Esophagus muscularis mucosa (tissue), 4 donors: ENCODE measurements around the gene SLC25A40. TPM values are rescaled to one million over a fixed set of nuclear protein-coding genes. Genes with fewer than 3 reads are reported as not detected.
A peak's percentile ranks its signal among the peaks of the same experiment; 100 is the strongest.
"Not testable (repeated sequence)": the region's sequence is repeated elsewhere in the genome, so short reads cannot be mapped to it uniquely, and the experiment has no call there.

ENCODE experiments used
- DNase-seq: peaks from one replicate; pipeline ENCODE4 v3.0.0-alpha.2; 2017; ENCODE audit errors: extremely low spot score
- H3K27ac ChIP-seq, 4 donors: fragments of 200-600 bp; sonication (generic); replicated peaks in 1 of 4; 1 replicate in 3 of 4; 2 replicates in 1 of 4; pipeline ENCODE4 v1.5.1; 2016 to 2019; ENCODE audit warnings: mild to moderate bottlenecking in 1 of 4
- H3K27me3 ChIP-seq, 4 donors: fragments of 200-600 bp; sonication (generic); one replicate each; pipeline versions ENCODE4 v1.5.1 to v1.6.0; 2016 to 2019
- H3K36me3 ChIP-seq, 4 donors: fragments of 200-600 bp; sonication (generic); one replicate each; pipeline ENCODE4 v1.5.1; 2016 to 2019
- H3K4me1 ChIP-seq, 4 donors: fragments of 200-600 bp; sonication (generic); one replicate each; pipeline ENCODE4 v1.5.1; 2016 to 2019
- H3K4me3 ChIP-seq, 4 donors: fragments of 200-600 bp; sonication (generic); 1 replicate in 2 of 4; 2 replicates in 2 of 4; pipeline ENCODE4 v1.5.1; 2016 to 2019; ENCODE audit warnings: mild to moderate bottlenecking in 4 of 4, moderate library complexity in 1 of 4
- H3K9me3 ChIP-seq, 4 donors: fragments of 200-600 bp; sonication (generic); 1 replicate in 3 of 4; 2 replicates in 1 of 4; pipeline ENCODE4 v1.5.1; 2016 to 2019
- CTCF ChIP-seq, 3 experiments: fragments of 200-600 bp in 2 of 3; fragments of 450-650 bp in 1 of 3; sonication (generic) in 2 of 3; IDR thresholded peaks; one replicate each; pipeline ENCODE4 v1.5.1; 2017 to 2019; ENCODE audit warnings: antibody characterized with exemption in 3 of 3, mild to moderate bottlenecking in 2 of 3, moderate library complexity in 1 of 3
- EP300 ChIP-seq: sonication (generic); formaldehyde crosslinking; IDR thresholded peaks from one replicate; pipeline ENCODE4 v1.6.1; 2017; ENCODE audit warnings: antibody characterized with exemption
- POLR2A ChIP-seq: fragments of 450-650 bp; IDR thresholded peaks from one replicate; pipeline ENCODE4 v1.6.1; 2017; ENCODE audit warnings: antibody characterized with exemption, moderate library complexity, mild to moderate bottlenecking, low read depth
- POLR2AphosphoS5 ChIP-seq, 2 donors: sonication (generic); formaldehyde crosslinking; IDR thresholded peaks; one replicate each; pipeline ENCODE4 v1.6.1; 2017; ENCODE audit warnings: antibody characterized with exemption in 2 of 2
- WGBS: methylation state at CpG from one replicate; pipeline ENCODE4 v1.1.5; 2018; 5-methylcytosine and 5-hydroxymethylcytosine counted together
- intact Hi-C: fragments of 100-400 bp; cut with DNase I; formaldehyde crosslinking; loops from one replicate; pipeline ENCODE4 v1.15.1; 2023
- total RNA-seq, 4 donors: library from RNA; depleted of rRNA; stranded (reverse); fragments of >200 nt; gene quantifications; one replicate each; pipeline versions ENCODE4 v1.1.0 to v1.2.1, GENCODE V29; 2016

SLC25A40 gene
- total RNA-seq, 4 donors from 2014 or later, result 9.1 to 17.4 (median 11.2) TPM

- no peak for DNase-seq
- intact Hi-C loops, result no loop called here
- TF ChIP-seq EP300 (no peak), POLR2AphosphoS5 (IDR thresholded peaks at IDR 0.05) (no peak), POLR2A (no peak), CTCF (IDR thresholded peaks at IDR 0.05) (no peak)
- Histone ChIP-seq H3K4me3 (no peak overlapping the region), H3K27me3 (no peaks in the 10 kb centered on the region), H3K9me3 (no peaks in the 10 kb centered on the region), H3K36me3 (no peaks in the 10 kb centered on the region), H3K4me1 (no peaks in the 10 kb centered on the region), H3K27ac (no peak overlapping the region)
- 85% methylated on average over 4 of the region's 4 CpGs for WGBS
These were observed 36.0 kb upstream of the SLC25A40 start for GRCh38 chr7:87912121-87912520.

- H3K36me3 ChIP-seq, DNase-seq, H3K4me3 ChIP-seq, intact Hi-C loops, H3K4me1 ChIP-seq, H3K27me3 ChIP-seq, H3K9me3 ChIP-seq, H3K27ac ChIP-seq: not testable (repeated sequence)
- 95% methylated on average over 4 of the region's 4 CpGs for WGBS
These were observed 32.7 kb upstream of the SLC25A40 start for GRCh38 chr7:87908814-87909213.

GRCh38 chr7:87907136-87907906, 31.2 kb upstream of the SLC25A40 start:
- peaks cover 0 to 11% (median 2%) of the 10 kb centered on the region in 4 donors for H3K36me3 ChIP-seq
- H3K27ac ChIP-seq, H3K9me3 ChIP-seq, H3K4me3 ChIP-seq, intact Hi-C loops, H3K4me1 ChIP-seq, DNase-seq, H3K27me3 ChIP-seq: not testable (repeated sequence)
- 95% methylated on average over 3 of the region's 3 CpGs for WGBS

- H3K4me3 ChIP-seq, result no peak overlapping the region
- no peaks in the 10 kb centered on the region for H3K9me3 ChIP-seq
- intact Hi-C loops, result no loop called here
- peaks cover 0 to 30% (median 4%) of the 10 kb centered on the region in 4 donors for H3K36me3 ChIP-seq
- no peak overlapping the region for H3K27ac ChIP-seq
- DNase-seq, result no peak
- no peaks in the 10 kb centered on the region for H3K27me3 ChIP-seq
- TF ChIP-seq POLR2AphosphoS5 (IDR thresholded peaks at IDR 0.05) (no peak), CTCF (IDR thresholded peaks at IDR 0.05) (no peak), EP300 (no peak), POLR2A (no peak)
- 97% methylated on average over 2 of the region's 2 CpGs for WGBS
- no peaks in the 10 kb centered on the region for H3K4me1 ChIP-seq
These were observed 23.1 kb upstream of the SLC25A40 start for GRCh38 chr7:87899255-87899654.

- H3K4me1 ChIP-seq, result no peaks in the 10 kb centered on the region
- DNase-seq, result no peak
- H3K36me3 ChIP-seq, result peaks cover 0 to 22% (median 6%) of the 10 kb centered on the region in 4 donors
- no peak overlapping the region for H3K27ac ChIP-seq
- H3K4me3 ChIP-seq, result no peak overlapping the region
- WGBS, result 96% methylated on average over 2 of the region's 2 CpGs
- no peaks in the 10 kb centered on the region for H3K27me3 ChIP-seq
- intact Hi-C loops, result no loop called here
- no peaks in the 10 kb centered on the region for H3K9me3 ChIP-seq
- TF ChIP-seq CTCF (IDR thresholded peaks at IDR 0.05) (no peak), POLR2A (no peak), POLR2AphosphoS5 (IDR thresholded peaks at IDR 0.05) (no peak), EP300 (no peak)
These were observed 19.2 kb upstream of the SLC25A40 start for GRCh38 chr7:87895363-87895762.

GRCh38 chr7:87886875-87887274, 10.7 kb upstream of the SLC25A40 start:
- TF ChIP-seq EP300 (no peak), POLR2AphosphoS5 (IDR thresholded peaks at IDR 0.05) (no peak), CTCF (IDR thresholded peaks at IDR 0.05) (peak; percentile 37 to 54 (median 43))
- Histone ChIP-seq H3K4me3 (no peak overlapping the region), H3K27me3 (no peaks in the 10 kb centered on the region), H3K27ac (no peak overlapping the region), H3K36me3 (peaks cover 0 to 19% (median 3%) of the 10 kb centered on the region in 4 donors), H3K4me1 (no peaks in the 10 kb centered on the region), H3K9me3 (no peaks in the 10 kb centered on the region)
- intact Hi-C loops, result loop anchor here (5.0 kb wide), 3 partner anchors 90 to 575 kb away; no protein-coding TSS in a partner anchor
- no peak for DNase-seq
